Measurements from ENCODE around the gene BICC1. TPM values are rescaled to one million over a fixed set of nuclear protein-coding genes. Genes with fewer than 3 reads are reported as not detected.

The BICC1 gene
- total and polyA plus RNA-seq, 4 donors: 0.82 to 6.1 (median 4.5) TPM

GRCh38 chr10:58754469-58755339 lies 242.0 kb downstream of the BICC1 start:
- no peak for TF ChIP-seq GABPA (IDR thresholded peaks at IDR 0.05 in 1 of 2, conservative IDR thresholded peaks at IDR 0.05 in 1 of 2)
- no peak for TF ChIP-seq FOXA2 (IDR thresholded peaks at IDR 0.05)
- no peak for TF ChIP-seq CTCF (IDR thresholded peaks at IDR 0.05; ENCODE audit: low read depth, low read length, missing input control)
- TF ChIP-seq MAX (IDR thresholded peaks at IDR 0.05): no peak
- TF ChIP-seq REST (IDR thresholded peaks at IDR 0.05): no peak
- TF ChIP-seq SP1 (IDR thresholded peaks at IDR 0.05): peak; percentile 50
- TF ChIP-seq HNF4A (conservative IDR thresholded peaks at IDR 0.05): peak; percentile 80 to 90
- no peak for TF ChIP-seq FOXA1 (IDR thresholded peaks at IDR 0.05)
- TF ChIP-seq, protein P1, sequence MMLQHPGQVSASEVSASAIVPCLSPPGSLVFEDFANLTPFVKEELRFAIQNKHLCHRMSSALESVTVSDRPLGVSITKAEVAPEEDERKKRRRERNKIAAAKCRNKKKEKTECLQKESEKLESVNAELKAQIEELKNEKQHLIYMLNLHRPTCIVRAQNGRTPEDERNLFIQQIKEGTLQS (IDR thresholded peaks at IDR 0.05): no peak
- TF ChIP-seq EGR1 (IDR thresholded peaks at IDR 0.05; ENCODE audit: low read depth in 2 of 2): no peak
- TF ChIP-seq HNF4G (IDR thresholded peaks at IDR 0.05): peak; percentile 52
- TF ChIP-seq ZBTB33 (IDR thresholded peaks at IDR 0.05): no peak
- TF ChIP-seq NR2F2 (IDR thresholded peaks at IDR 0.05): no peak
- TF ChIP-seq TAF1 (conservative IDR thresholded peaks at IDR 0.05): no peak
- peak; percentile 35 to 65 for TF ChIP-seq RXRA (IDR thresholded peaks at IDR 0.05)
- TF ChIP-seq YY1 (IDR thresholded peaks at IDR 0.05): peak; percentile 21
- TF ChIP-seq RAD21 (IDR thresholded peaks at IDR 0.05): no peak
- peak in 1 of 2 donors; percentile 47 for TF ChIP-seq JUND (IDR thresholded peaks at IDR 0.05)
- DNase-seq (ENCODE audit: low spot score): no peak
- WGBS: 57% methylated on average over 4 of the region's 4 CpGs
- no peak overlapping the region for H3K4me3 ChIP-seq (ENCODE audit: low read depth in 1 of 3, low read length in 3 of 3)
- H3K36me3 ChIP-seq (ENCODE audit: control insufficient read depth in 4 of 4, insufficient read depth in 3 of 4, low read depth in 1 of 4, low read length in 3 of 4): no peaks in the 10 kb centered on the region
- H3K27ac ChIP-seq (ENCODE audit: low read depth in 1 of 2, low read length in 2 of 2): peak overlapping the region; percentile 71 to 81
- H3K4me1 ChIP-seq (ENCODE audit: control insufficient read depth in 4 of 4, insufficient read depth in 4 of 4, low read length in 3 of 4): peaks cover 18 to 64% (median 58%) of the 10 kb centered on the region in 4 donors
- H3K9ac ChIP-seq (ENCODE audit: low read depth in 1 of 2, low read length in 2 of 2): peak overlapping the region in 1 of 2 donors; percentile 55
- no peaks in the 10 kb centered on the region for H3K9me3 ChIP-seq (ENCODE audit: control insufficient read depth in 4 of 4, low read length in 3 of 4)
- no peaks in the 10 kb centered on the region for H3K27me3 ChIP-seq (ENCODE audit: control insufficient read depth in 4 of 4, insufficient read depth in 4 of 4, low read length in 3 of 4)

Data from liver (tissue), 9 donors.